NB4 (cell line): ENCODE measurements around the gene LEP.

Experiments used
- DNase-seq: peaks from one replicate; pipeline ENCODE4 v3.0.0; 2010; ENCODE audit warnings: low read depth
- H3K4me3 ChIP-seq: one replicate; pipeline ENCODE4 v1.5.1; 2011; ENCODE audit warnings: mild to moderate bottlenecking, low read depth, low read length, moderate library complexity
- MYC ChIP-seq: IDR thresholded peaks from 2 replicates; pipeline ENCODE4 v1.6.1; 2011; ENCODE audit warnings: low read depth, low read length
- POLR2A ChIP-seq: IDR thresholded peaks from 2 replicates; pipeline ENCODE4 v1.6.1; 2011; ENCODE audit warnings: mild to moderate bottlenecking; ENCODE audit not compliant: insufficient read length; ENCODE audit errors: extremely low read depth
- TF ChIP-seq, protein P1 (sequence below): IDR thresholded peaks from one replicate; pipeline ENCODE4 v1.5.1; 2012; ENCODE audit warnings: low read depth, low read length
- TF ChIP-seq, protein P2 (sequence below): IDR thresholded peaks from 2 replicates; pipeline ENCODE4 v1.6.1; 2011; ENCODE audit warnings: low read depth, low read length

LEP gene

DNA sequence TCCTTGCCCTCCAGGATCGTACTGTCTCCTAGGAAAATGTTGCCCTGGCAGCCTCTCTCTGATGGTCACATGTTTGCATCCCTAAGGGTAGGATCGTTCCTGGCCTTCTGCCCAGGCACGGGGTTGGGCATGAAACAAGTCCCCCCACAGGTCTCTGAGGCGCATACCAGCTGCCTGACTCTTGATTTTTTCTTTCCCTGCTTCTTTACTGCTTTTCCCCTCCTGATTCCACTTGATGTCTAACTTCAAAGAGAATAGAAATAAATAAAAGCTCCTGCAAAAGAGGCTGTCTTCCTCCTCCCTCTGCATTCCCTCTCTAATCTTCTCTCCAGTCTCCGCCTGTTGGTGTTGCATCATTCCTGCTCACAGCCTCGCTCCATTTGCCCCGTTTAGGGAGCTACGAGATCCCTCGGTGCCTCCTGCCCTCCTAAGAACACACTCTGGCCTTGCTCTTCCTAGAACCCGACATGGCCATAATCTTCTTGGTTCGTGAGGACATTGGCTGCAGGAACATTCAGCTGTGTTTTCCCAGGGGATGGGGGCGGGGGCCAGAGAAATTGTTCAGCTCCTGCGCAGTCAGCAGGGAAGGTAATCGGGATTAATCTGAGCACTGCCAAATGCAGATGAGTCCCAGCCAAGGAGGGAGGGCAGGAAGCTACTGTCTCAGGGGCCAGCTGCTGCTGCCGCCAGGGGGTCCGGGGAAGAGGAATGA lies 26.0 kb downstream of the LEP start:
- no peak for TF ChIP-seq MYC
- no peak for TF ChIP-seq POLR2A
- TF ChIP-seq, protein P1, sequence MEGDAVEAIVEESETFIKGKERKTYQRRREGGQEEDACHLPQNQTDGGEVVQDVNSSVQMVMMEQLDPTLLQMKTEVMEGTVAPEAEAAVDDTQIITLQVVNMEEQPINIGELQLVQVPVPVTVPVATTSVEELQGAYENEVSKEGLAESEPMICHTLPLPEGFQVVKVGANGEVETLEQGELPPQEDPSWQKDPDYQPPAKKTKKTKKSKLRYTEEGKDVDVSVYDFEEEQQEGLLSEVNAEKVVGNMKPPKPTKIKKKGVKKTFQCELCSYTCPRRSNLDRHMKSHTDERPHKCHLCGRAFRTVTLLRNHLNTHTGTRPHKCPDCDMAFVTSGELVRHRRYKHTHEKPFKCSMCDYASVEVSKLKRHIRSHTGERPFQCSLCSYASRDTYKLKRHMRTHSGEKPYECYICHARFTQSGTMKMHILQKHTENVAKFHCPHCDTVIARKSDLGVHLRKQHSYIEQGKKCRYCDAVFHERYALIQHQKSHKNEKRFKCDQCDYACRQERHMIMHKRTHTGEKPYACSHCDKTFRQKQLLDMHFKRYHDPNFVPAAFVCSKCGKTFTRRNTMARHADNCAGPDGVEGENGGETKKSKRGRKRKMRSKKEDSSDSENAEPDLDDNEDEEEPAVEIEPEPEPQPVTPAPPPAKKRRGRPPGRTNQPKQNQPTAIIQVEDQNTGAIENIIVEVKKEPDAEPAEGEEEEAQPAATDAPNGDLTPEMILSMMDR: no peak
- TF ChIP-seq, protein P2, sequence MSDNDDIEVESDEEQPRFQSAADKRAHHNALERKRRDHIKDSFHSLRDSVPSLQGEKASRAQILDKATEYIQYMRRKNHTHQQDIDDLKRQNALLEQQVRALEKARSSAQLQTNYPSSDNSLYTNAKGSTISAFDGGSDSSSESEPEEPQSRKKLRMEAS: no peak
- no peak for DNase-seq
- H3K4me3 ChIP-seq: no peak overlapping the region

DNA sequence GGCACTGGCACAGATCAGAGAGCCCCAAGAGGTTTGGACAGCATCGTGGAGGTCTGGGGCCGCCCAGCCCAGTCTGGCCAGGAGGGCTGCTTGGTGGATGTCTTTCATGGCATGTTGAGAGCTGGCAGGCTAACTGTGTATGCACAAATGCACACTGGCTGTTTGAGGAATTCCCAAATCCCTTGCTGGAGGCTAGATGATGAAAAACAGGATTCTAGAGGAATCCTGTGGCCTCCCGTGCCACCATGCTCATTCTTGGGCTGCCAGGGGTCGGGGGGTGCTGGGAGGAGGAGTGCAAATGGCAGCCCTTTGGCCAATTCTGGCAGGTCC lies 26.5 kb downstream of the LEP start:
- no peak for DNase-seq
- no peak for TF ChIP-seq MYC
- TF ChIP-seq, protein P1: no peak
- TF ChIP-seq POLR2A: no peak
- TF ChIP-seq, protein P2: no peak
- no peak overlapping the region for H3K4me3 ChIP-seq

DNA sequence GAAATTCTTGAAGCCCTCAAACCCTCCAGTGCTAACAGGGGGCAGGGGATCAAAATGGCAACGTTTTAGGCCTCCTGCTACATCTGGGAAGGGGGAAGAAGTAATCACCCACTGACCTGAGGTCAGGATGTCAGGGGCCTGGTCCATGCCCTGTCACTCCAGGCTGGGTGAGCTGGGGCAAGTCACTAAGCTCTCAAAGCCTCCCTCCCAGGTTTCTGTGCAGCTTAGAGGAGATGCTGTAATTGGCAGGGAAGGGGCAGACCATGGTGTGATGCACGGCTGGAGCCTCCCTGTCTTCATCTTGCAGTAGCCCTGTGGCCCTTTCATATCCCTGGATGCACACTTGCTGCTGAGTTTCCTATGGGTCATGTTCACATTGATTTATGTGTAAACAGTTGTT lies 27.2 kb downstream of the LEP start:
- DNase-seq: no peak
- TF ChIP-seq, protein P1: no peak
- TF ChIP-seq MYC (no peak), POLR2A (no peak)
- TF ChIP-seq, protein P2: no peak
- no peak overlapping the region for H3K4me3 ChIP-seq

DNA sequence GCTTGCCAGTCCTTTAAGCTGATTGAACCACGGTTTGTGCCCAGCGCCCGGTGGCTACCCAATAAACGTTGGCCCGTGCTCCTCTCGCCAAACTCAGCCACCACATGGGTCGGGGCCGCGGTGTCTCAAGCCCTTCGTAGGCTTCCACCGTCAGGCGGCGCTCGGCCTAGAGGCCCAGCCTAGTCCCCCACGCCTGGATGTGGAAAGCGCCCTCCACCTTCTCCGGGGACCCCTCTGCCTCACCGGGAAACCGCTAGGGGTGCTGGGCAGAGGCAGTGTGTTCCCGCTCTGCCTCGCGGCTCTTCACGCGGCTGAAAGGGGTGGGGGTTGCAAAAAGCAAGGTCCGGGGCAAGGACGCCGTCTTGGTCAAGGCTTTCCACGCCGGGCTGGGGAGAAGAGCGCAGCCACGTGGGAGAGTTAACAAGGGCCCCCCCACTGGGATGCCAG lies 29.8 kb downstream of the LEP start:
- H3K4me3 ChIP-seq: no peak overlapping the region
- no peak for DNase-seq
- TF ChIP-seq, protein P2: no peak
- TF ChIP-seq POLR2A (no peak), MYC (no peak)
- TF ChIP-seq, protein P1: no peak

DNA sequence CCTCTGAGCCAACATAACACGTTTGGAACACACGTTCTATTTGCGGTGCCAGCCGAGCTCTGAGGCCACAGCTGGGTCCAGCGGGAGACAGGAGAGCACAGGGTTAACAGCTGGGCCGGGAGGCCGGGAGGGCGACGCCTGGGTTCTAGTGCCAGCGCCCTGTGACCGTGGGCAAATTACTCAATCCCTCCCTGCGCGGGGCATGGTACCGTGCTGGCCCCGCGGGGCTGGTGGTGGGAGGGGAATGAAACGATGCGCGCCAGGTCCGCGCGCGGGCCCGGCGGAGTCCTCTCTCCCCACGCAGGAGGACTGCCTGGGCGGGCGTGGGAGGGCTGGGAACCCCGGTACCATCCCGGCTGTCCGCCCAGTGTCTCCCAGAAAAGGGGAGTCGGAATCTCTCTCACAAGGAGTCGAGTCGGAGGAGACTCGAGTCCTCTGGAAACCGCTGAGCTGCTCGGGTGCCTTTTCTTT lies 30.4 kb downstream of the LEP start:
- TF ChIP-seq, protein P1: no peak
- TF ChIP-seq MYC: no peak
- TF ChIP-seq, protein P2: no peak
- TF ChIP-seq POLR2A: no peak
- DNase-seq: no peak
- no peak overlapping the region for H3K4me3 ChIP-seq
